ENCODE results near the gene SUPT5H. TPM values are rescaled to one million over a fixed set of nuclear protein-coding genes. Genes with fewer than 3 reads are reported as not detected.

Gene SUPT5H
- total RNA-seq, 1 experiment from 2014 or later: 59.9 TPM

GRCh38 chr19:39494661-39495060, 49.3 kb downstream of the SUPT5H start:
- H4K20me1 ChIP-seq (ENCODE audit: low read length): no peaks in the 10 kb centered on the region
- no peaks in the 10 kb centered on the region for H3K27me3 ChIP-seq (ENCODE audit: low read length)
- POLR2A ChIA-PET (ENCODE audit: unreplicated experiment): interaction anchor here (0.7 kb wide), 1 partner anchor 10 kb away, joined by 10 read pairs; no protein-coding TSS in a partner anchor
- H3K9me2 ChIP-seq (replicated peaks; ENCODE audit: low read length): no peaks in the 10 kb centered on the region
- CTCF ChIA-PET: no interaction called here
- intact Hi-C loops (cut with micrococcal nuclease): loop anchor here (5.0 kb wide), 1 partner anchor 38 kb away; the partner anchor contains the start of gene EID2B
- no TSS peak for BruUV-seq (replicated peaks)
- no peaks in the 10 kb centered on the region for H3K9me3 ChIP-seq (ENCODE audit: low read length)
- no peak overlapping the region for H2AFZ ChIP-seq (ENCODE audit: low read length)
- DNase-seq (no peak), ATAC-seq (no peak)
- H3K27ac ChIP-seq (ENCODE audit: low read length): no peak overlapping the region
- H3K36me3 ChIP-seq (ENCODE audit: low read depth, low read length): no peaks in the 10 kb centered on the region; the same call in 1 of the 2 replicates
- no peak overlapping the region for H3K4me2 ChIP-seq (ENCODE audit: low read length)
- H3K9ac ChIP-seq (ENCODE audit: low read length): no peak overlapping the region
- peaks cover 12% of the 10 kb centered on the region for H3K4me1 ChIP-seq (ENCODE audit: insufficient read depth, low read length)
- H3F3A ChIP-seq (ENCODE audit: low read length, unreplicated experiment): no peaks in the 10 kb centered on the region
- TF ChIP-seq EZH2phosphoT487 (IDR thresholded peaks at IDR 0.05; ENCODE audit: borderline replicate concordance, low read length) (no peak), EZH2 (IDR thresholded peaks at IDR 0.05; ENCODE audit: low read length, unreplicated experiment) (no peak), CTCF (conservative IDR thresholded peaks at IDR 0.05; ENCODE audit: low read depth, low read length) (no peak)
- no peaks in the 10 kb centered on the region for H3K79me2 ChIP-seq (ENCODE audit: low read length)
- no peak overlapping the region for H3K4me3 ChIP-seq (ENCODE audit: low read length)

DNA sequence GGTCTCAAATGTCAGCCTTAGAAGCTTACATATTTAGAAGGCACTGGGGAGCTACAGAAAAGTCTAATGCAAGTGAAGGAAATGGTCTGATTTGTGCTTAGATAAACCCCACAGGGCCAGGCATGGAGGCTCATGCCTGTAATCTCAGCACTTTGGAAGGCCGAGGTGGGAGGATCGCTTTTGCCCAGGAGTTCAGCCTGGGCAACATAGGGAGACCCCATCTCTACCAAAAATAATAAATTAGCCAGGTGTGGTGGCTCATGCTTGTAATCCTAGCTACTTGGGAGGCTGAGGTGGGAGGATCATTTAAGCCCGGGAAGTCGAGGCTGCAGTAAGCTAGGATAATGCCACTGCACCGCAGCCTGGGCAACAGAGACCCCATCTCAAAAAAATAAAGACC, 50.7 kb downstream of the SUPT5H start:
- POLR2A ChIA-PET (ENCODE audit: unreplicated experiment): no interaction called here

More for the DNA sequence above, 50.7 kb downstream of the SUPT5H start:
- Histone ChIP-seq H3K4me3 (ENCODE audit: low read length) (no peak overlapping the region), H3K9ac (ENCODE audit: low read length) (no peak overlapping the region), H3K9me2 (replicated peaks; ENCODE audit: low read length) (no peaks in the 10 kb centered on the region), H2AFZ (ENCODE audit: low read length) (no peak overlapping the region), H4K20me1 (ENCODE audit: low read length) (no peaks in the 10 kb centered on the region), H3K36me3 (ENCODE audit: low read depth, low read length) (no peaks in the 10 kb centered on the region), H3K27ac (ENCODE audit: low read length) (no peak overlapping the region), H3K79me2 (ENCODE audit: low read length) (no peaks in the 10 kb centered on the region), H3K4me1 (ENCODE audit: insufficient read depth, low read length) (peaks cover 12% of the 10 kb centered on the region), H3F3A (ENCODE audit: low read length, unreplicated experiment) (no peaks in the 10 kb centered on the region), H3K27me3 (ENCODE audit: low read length) (no peaks in the 10 kb centered on the region), H3K4me2 (ENCODE audit: low read length) (no peak overlapping the region), H3K9me3 (ENCODE audit: low read length) (no peaks in the 10 kb centered on the region)
- CTCF ChIA-PET: no interaction called here
- intact Hi-C loops (cut with micrococcal nuclease): loop anchor here (5.0 kb wide), 1 partner anchor 36 kb away; the partner anchor contains the start of gene EID2B
- DNase-seq (no peak), ATAC-seq (no peak)
- TF ChIP-seq CTCF (conservative IDR thresholded peaks at IDR 0.05; ENCODE audit: low read depth, low read length): no peak
- TF ChIP-seq EZH2 (IDR thresholded peaks at IDR 0.05; ENCODE audit: low read length, unreplicated experiment): no peak
- TF ChIP-seq EZH2phosphoT487 (IDR thresholded peaks at IDR 0.05; ENCODE audit: borderline replicate concordance, low read length): no peak
- no TSS peak for BruUV-seq (replicated peaks)
